Measurements from ENCODE around the gene IL21R.

GRCh38 chr16:27441276-27441675 is 39.3 kb downstream of the IL21R start:
- TF ChIP-seq POLR2A (IDR thresholded peaks at IDR 0.05; ENCODE audit: low read depth, low read length) (no peak), FOS (IDR thresholded peaks at IDR 0.05; ENCODE audit: borderline replicate concordance, insufficient read depth, low read length) (no peak), CTCF (IDR thresholded peaks at IDR 0.05; ENCODE audit: extremely low read depth in 1 of 2, insufficient read depth in 1 of 2, low read depth in 1 of 2, low read length in 2 of 2) (no peak), EZH2 (IDR thresholded peaks at IDR 0.05; ENCODE audit: borderline replicate concordance, low read depth, low read length, severe bottlenecking) (no peak), GATA2 (IDR thresholded peaks at IDR 0.05; ENCODE audit: insufficient read depth, insufficient read length, low read depth, low read length) (no peak), POLR2AphosphoS5 (IDR thresholded peaks at IDR 0.05; ENCODE audit: insufficient read depth, low read depth, low read length) (no peak), MAX (IDR thresholded peaks at IDR 0.05; ENCODE audit: insufficient read depth, insufficient read length) (no peak)
